UCSD-AML1 (cell line): ENCODE results near the gene CD44.
A peak's percentile ranks its signal among the peaks of the same experiment; 100 is the strongest.

Experiments
- DNase-seq: peaks from one replicate; lab custom pipeline; 2025; ENCODE audit not compliant: unreplicated experiment; lab: John Stamatoyannopoulos, UW

CD44 gene

DNA sequence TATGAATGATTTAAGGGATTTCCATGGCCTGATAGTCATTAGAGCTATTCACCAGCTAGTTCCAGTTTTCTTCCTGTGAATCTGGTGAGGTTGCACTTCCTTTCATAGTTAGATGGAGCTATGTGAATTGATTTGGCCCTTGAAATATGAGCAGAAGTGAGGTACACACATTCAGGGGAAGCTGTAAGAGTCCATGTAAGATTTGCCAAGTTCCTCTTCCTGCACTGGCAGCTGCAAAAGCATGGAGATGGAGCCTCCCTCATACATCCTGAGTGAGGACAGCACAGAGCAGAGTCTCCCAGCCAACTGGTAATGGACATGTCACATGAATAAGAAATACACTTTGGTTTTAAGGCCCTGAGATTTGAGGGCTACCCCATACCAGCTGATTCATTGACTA, 111.7 kb downstream of the CD44 start:
- DNase-seq = no peak

GRCh38 chr11:35253237-35253636, 114.3 kb downstream of the CD44 start:
- DNase-seq = no peak

GRCh38 chr11:35255514-35255913, 116.5 kb downstream of the CD44 start:
- DNase-seq = no peak

GRCh38 chr11:35256296-35256695, 117.3 kb downstream of the CD44 start:
- DNase-seq = no peak

DNA sequence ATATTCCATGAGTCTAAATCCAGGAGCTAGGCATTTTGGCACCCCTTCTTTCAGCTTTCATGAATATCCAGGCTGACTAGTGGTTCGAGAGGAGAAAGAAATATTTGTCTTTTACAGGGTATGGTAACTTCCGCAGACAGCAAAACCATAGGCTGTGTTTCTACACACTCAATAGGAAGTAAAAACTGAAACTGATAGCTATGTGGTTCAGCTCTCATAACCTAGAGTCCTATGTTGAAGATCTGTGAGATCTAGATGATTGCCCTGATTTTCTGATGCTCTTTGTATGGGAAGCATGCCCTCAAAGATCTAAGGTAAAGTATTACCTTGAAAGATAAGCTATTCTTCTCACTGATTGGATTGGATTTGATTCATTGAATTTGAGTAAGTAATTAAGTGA, 118.3 kb downstream of the CD44 start:
- DNase-seq = no peak

- DNase-seq = no peak
Measured at GRCh38 chr11:35259529-35259928, 120.6 kb downstream of the CD44 start.

DNA sequence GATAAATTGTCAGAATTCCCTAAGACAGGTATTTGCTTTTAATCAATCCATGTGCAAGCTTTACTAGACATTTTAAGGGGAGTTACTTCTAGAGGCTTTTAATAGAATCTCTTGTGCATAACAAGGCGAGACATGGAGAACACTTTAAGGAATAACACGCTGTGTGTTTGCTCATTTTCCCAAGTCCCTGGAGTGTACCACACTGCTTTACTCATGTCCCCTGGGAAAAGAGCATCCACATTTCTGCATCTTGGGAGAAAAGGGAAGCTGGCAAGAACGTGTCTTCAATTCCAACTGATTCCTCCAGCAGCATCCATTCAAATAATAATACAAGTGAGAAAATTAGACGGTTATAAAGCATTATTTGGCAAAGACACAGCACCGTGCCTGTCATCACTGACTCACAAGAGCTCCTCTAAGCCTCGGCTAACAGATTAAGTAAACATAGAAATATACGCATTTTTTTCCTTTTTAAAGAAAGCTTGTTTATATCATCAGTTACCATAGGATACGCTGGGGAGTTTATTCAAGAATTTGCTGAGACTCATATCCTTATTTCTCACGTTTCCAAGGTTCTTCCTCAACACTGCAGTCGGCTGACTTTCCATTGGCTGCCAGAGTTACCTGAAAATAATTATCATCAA, 121.5 kb downstream of the CD44 start:
- no peak for DNase-seq

DNA sequence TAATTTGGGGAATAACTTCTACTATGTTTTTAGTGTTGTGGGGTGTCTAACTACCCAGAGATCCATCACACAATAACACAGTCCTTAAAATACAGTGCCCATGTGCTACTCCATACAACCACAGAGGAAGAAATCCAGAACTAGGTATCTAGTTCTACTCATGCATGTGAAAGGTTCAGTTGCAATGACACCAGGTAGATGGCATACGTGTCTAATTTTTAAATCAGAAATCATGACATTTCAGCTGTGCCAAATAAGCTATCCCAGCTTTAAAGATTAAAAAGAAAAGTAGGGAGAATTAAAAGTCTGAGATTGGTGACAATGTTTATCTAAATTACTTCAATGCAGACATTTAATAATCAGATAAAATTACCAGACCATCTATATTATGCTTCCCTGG, 122.2 kb downstream of the CD44 start:
- no peak for DNase-seq

- no peak for DNase-seq
Measured at GRCh38 chr11:35262056-35262455, 123.1 kb downstream of the CD44 start.

- no peak for DNase-seq
Measured at GRCh38 chr11:35262735-35263134, 123.8 kb downstream of the CD44 start.

DNA sequence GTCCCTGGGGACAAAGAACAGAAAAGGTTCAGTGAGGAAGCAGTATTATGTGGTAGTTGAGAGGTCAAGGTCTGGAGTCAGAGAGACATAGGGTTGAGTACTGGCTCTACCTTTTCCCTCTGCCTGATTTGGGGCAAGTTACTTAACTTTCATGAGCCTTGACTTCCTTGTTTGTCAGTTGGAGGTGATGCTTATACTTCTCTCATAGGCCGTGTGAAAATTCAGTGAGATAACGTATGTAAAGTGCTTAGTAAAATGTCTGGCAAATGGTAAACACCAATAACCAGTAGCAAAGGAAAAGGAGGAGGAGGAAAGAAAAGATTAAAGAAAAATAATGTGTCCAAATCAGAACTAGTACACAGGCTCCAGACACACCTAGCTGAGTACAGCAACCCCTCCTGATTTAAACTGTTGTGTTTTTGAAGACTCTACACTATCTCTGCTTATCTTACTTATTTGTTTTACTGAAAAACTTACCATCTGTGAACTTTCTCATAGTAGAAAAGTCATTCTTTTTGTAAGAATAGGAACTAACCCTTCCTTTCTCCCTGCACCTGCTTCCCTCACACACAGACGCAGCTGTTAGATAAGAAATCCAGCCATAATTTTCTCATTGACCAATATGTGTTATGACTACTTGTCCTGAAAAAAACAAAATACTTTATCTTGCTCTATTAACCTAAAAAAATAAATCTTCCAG, 126.9 kb downstream of the CD44 start:
- DNase-seq = no peak

DNA sequence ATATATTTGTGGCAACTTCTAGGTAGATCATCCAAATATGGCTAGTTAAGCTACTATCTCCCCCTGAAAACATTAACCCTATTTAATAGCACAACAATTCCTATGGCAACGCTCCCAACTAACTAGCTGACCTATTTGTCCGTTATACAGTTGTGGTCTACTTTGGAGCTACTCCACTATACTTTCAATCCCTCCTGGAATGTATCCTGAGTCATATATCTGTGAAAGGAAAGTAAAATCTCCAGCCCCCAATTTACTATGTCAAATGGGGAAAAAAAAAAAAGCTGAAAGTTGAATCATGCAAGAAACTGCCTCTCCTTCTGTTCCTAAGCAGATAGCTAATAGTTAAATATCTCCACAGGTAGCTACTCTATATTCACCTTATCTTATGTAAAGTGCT, 128.5 kb downstream of the CD44 start:
- no peak for DNase-seq

DNA sequence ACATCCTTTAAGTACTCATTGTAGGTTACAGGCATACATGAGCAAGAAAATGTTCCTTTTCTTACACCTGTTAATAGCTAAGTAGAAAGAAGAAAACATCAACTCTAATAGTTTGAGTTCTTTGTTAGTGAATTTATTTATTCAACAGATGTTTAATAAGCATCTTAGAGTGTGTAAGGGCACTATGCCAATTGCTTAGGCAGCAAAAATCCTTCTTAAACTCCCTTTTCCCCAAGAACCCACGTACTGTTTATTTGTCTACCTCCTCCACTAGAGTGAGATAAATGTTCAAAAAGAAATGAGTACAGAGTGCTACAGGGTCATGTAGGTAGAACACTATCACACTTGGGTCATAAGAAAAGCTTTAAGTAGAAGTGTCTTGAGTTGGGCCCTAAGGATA, 131.4 kb downstream of the CD44 start:
- no peak for DNase-seq

DNA sequence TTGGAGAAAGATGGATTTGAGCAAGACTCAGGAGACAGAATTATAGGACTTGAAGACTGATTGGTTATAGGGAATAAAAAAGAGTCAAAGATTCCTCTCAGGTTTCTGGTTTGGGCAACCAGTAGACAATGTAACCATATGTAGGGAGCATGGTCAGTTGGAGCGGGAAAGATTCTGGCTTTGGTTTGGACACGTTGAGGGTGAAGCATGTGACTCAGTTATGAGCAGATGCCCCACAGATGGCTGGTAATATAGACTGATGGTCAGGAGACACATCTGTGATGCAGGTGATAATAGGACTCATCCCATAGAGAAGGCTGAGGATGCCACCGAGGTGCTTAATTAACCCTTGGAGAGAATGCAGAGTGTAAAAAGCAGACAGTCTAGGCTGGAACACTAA, 132.1 kb downstream of the CD44 start:
- no peak for DNase-seq

- DNase-seq = peak; percentile 15
Measured at GRCh38 chr11:35272391-35272902, 133.5 kb downstream of the CD44 start.

DNA sequence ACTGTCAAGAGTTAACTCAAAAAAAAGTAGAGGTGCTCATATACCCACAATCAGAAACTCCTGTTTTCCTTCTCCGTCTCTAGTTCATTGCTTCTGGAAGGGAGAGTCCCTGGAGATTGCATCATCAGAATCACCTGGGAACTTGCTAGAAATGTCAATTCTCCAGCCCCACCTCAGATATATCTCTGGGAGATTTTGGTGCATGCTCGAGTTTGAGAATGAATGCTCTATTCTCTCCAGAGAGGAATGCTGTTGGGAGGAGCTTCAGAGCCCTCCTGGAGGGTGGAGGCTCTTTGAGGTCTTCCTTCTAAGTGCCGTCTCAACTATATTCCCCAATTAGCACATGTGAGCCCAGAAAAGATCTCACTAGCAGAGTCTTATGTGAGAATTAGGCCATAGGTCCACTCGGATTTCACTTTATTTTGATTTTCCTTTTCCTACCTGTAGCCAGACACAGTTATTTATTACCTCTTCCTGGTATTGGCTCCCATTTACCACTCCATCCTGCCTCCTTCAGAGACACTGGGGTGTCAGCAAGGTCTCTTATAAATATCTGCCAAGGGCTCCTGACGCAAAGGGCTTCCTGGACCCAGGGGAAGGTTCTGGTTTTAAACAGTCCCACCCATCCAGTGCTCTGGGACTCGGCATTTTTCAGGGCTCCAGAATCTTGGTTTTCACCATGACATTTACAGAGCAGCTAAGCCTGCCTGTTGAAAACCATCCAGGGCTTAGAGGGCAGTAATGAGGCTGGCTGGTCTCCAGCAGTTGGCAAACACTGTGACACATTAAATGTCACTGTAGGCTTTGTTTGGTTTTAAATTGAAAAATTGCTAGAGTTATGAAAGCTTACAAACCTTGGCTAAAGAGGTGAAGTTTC, 136.2 kb downstream of the CD44 start:
- no peak for DNase-seq

DNA sequence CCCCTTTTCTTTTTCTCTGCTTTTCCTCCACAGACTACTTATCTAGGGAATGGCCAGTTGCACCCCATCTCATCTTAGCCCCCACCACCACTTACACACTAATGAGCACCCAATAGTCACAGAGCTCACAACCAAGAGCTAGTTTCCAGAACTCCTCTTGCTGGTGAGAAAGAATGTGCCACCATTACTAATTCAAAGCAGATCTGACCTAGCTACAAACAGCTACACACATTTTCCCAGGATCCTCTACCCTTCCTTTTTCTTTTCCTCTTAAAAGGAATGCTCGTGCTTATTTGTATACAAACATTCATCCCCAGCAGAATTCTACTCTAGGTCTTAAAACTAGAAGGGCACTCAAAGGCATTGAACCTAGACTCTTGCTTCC, 136.8 kb downstream of the CD44 start:
- no peak for DNase-seq

DNA sequence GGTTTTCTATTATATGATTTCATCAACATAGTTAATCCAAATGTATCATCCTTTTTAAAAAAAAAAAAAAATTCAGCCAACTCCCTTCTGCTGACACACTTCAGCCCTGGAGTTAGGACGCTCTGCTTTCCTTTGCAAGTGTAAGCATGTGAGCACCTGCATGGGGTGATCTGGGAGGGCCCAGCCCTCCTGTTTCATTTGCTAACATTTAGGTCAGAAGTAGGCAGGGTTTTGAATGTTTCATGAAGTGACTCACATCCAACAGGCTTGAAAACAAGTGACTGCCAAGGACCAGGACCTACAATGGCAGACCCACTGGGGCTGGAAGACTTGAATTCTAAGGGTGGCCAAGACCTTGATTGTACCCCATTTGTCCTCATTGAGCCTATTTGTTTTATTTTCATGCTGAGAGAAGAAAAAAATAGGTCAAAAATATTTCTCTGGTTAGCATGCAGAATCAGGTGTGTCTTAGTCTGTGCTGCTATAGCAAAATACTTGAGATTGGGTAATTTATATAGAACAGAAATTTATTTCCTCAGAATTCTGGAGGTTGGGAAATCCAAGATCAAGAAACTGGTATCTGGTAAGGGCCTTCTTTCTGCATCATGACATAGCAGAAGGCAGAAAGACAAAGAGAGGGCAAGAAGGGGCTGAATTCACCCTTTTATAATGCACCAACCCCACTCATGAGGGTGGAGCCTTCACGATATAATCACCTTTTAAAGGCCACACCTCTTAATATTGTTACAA, 137.6 kb downstream of the CD44 start:
- no peak for DNase-seq

GRCh38 chr11:35277827-35278226, 138.9 kb downstream of the CD44 start:
- DNase-seq = no peak

GRCh38 chr11:35280727-35281126, 141.8 kb downstream of the CD44 start:
- no peak for DNase-seq

GRCh38 chr11:35281169-35281688, 142.3 kb downstream of the CD44 start:
- DNase-seq = no peak
